SK-N-SH treated with all-trans-retinoic acid at 6 μM for 48 hours (cell line): ENCODE data around the gene LRRC8A.
"Not testable (repeated sequence)": the region's sequence is repeated elsewhere in the genome, so short reads cannot be mapped to it uniquely, and the experiment has no call there.

Source experiments
- ATAC-seq: fragments of 200-7000 bp; cut with Tn5 transposase; 3 replicates; pipeline ENCODE4 v1.9.1; 2020; ENCODE audit warnings: mild to moderate bottlenecking, moderate library complexity
- ARNTL ChIP-seq: fragments of 450-650 bp; formaldehyde crosslinking; IDR thresholded peaks from 2 replicates; pipeline ENCODE4 v1.5.0; 2020; ENCODE audit warnings: low read depth, mild to moderate bottlenecking, moderate library complexity, borderline replicate concordance
- BACH2 ChIP-seq: fragments of 250-450 bp; sonication (Bioruptor Pico); IDR thresholded peaks from 2 replicates; pipeline ENCODE4 v1.9.0; 2021; ENCODE audit warnings: mild to moderate bottlenecking, borderline replicate concordance
- CREB5 ChIP-seq: fragments of 250-450 bp; sonication (Bioruptor Pico); IDR thresholded peaks from 2 replicates; pipeline ENCODE4 v1.5.1; 2020; ENCODE audit warnings: low read depth, mild to moderate bottlenecking, moderate library complexity
- CSDC2 ChIP-seq: fragments of 250-450 bp; sonication (Bioruptor Pico); IDR thresholded peaks from 2 replicates; pipeline ENCODE4 v1.5.0; 2020; ENCODE audit warnings: mild to moderate bottlenecking, moderate library complexity
- ESRRG ChIP-seq: fragments of 250-450 bp; sonication (Bioruptor Pico); IDR thresholded peaks from 2 replicates; pipeline ENCODE4 v1.6.1; 2021; ENCODE audit warnings: mild to moderate bottlenecking
- GLIS3 ChIP-seq: fragments of 250-450 bp; sonication (Bioruptor Pico); IDR thresholded peaks from 2 replicates; pipeline ENCODE4 v1.5.0; 2020; ENCODE audit warnings: mild to moderate bottlenecking, moderate library complexity
- ISL1 ChIP-seq: fragments of 250-450 bp; sonication (Bioruptor Pico); IDR thresholded peaks from 2 replicates; pipeline ENCODE4 v2.1.2; 2022; ENCODE audit warnings: mild to moderate bottlenecking, moderate library complexity
- OSR1 ChIP-seq: fragments of 250-450 bp; sonication (Bioruptor Pico); IDR thresholded peaks from 2 replicates; pipeline ENCODE4 v1.8.0; 2022; ENCODE audit warnings: moderate library complexity, mild to moderate bottlenecking, inconsistent platforms
- PATZ1 ChIP-seq: fragments of 250-450 bp; sonication (Bioruptor Pico); IDR thresholded peaks from 2 replicates; pipeline ENCODE4 v1.8.0; 2020; ENCODE audit warnings: mild to moderate bottlenecking, moderate library complexity, borderline replicate concordance
- POU6F1 ChIP-seq: fragments of 250-450 bp; sonication (Bioruptor Pico); IDR thresholded peaks from 2 replicates; pipeline ENCODE4 v1.8.0; 2021; ENCODE audit warnings: low read depth, mild to moderate bottlenecking, moderate library complexity, borderline replicate concordance
- PPARA ChIP-seq: fragments of 250-450 bp; sonication (Bioruptor Pico); IDR thresholded peaks from 2 replicates; pipeline ENCODE4 v1.5.0; 2020; ENCODE audit warnings: mild to moderate bottlenecking, borderline replicate concordance
- RARB ChIP-seq: fragments of 250-450 bp; sonication (Bioruptor Pico); IDR thresholded peaks from 2 replicates; pipeline ENCODE4 v1.8.0; 2021; ENCODE audit warnings: mild to moderate bottlenecking, moderate library complexity
- TCF4 ChIP-seq: fragments of 250-450 bp; sonication (Bioruptor Pico); IDR thresholded peaks from 2 replicates; pipeline ENCODE4 v1.8.0; 2021; ENCODE audit warnings: mild to moderate bottlenecking, moderate library complexity, borderline replicate concordance
- TOX ChIP-seq: fragments of 250-450 bp; sonication (Bioruptor Pico); IDR thresholded peaks from 2 replicates; pipeline ENCODE4 v1.8.0; 2021; ENCODE audit warnings: mild to moderate bottlenecking, moderate library complexity, borderline replicate concordance
- ZC3H10 ChIP-seq: fragments of 250-450 bp; sonication (Bioruptor Pico); IDR thresholded peaks from 2 replicates; pipeline ENCODE4 v1.5.1; 2021; ENCODE audit warnings: mild to moderate bottlenecking, moderate library complexity
- ZFP3 ChIP-seq: fragments of 250-450 bp; sonication (Bioruptor Pico); IDR thresholded peaks from 2 replicates; pipeline ENCODE4 v1.5.0; 2020; ENCODE audit warnings: mild to moderate bottlenecking, moderate library complexity
- ZNF565 ChIP-seq: fragments of 450-650 bp; formaldehyde crosslinking; conservative IDR thresholded peaks from 2 replicates; pipeline ENCODE4 v1.5.0; 2020; ENCODE audit warnings: low read depth, mild to moderate bottlenecking, moderate library complexity
- ZNF70 ChIP-seq: fragments of 450-650 bp; formaldehyde crosslinking; IDR thresholded peaks from 2 replicates; pipeline ENCODE4 v1.5.0; 2020; ENCODE audit warnings: mild to moderate bottlenecking, moderate library complexity
- ZNF8 ChIP-seq: fragments of 450-650 bp; formaldehyde crosslinking; IDR thresholded peaks from 2 replicates; pipeline ENCODE4 v1.5.0; 2020; ENCODE audit warnings: mild to moderate bottlenecking, moderate library complexity
- TF ChIP-seq, protein P1 (sequence below): fragments of 250-450 bp; sonication (Bioruptor Pico); IDR thresholded peaks from 2 replicates; pipeline ENCODE4 v1.5.0; 2020; ENCODE audit warnings: mild to moderate bottlenecking, moderate library complexity

Gene LRRC8A

GRCh38 chr9:128840524-128840923, 41.4 kb upstream of the LRRC8A start:
- TF ChIP-seq CSDC2 (CRISPR knock-in tag) (no peak), RARB (CRISPR knock-in tag) (no peak), ZFP3 (no peak), ESRRG (no peak), TCF4 (CRISPR knock-in tag) (no peak), ZNF70 (no peak), PPARA (CRISPR knock-in tag) (no peak), BACH2 (CRISPR knock-in tag) (no peak), ISL1 (CRISPR knock-in tag) (no peak), CREB5 (CRISPR knock-in tag) (no peak), GLIS3 (no peak), OSR1 (CRISPR knock-in tag) (no peak), ARNTL (no peak), POU6F1 (CRISPR knock-in tag) (no peak), ZNF565 (no peak), ZNF8 (no peak), PATZ1 (no peak), ZC3H10 (CRISPR knock-in tag) (no peak)

DNA sequence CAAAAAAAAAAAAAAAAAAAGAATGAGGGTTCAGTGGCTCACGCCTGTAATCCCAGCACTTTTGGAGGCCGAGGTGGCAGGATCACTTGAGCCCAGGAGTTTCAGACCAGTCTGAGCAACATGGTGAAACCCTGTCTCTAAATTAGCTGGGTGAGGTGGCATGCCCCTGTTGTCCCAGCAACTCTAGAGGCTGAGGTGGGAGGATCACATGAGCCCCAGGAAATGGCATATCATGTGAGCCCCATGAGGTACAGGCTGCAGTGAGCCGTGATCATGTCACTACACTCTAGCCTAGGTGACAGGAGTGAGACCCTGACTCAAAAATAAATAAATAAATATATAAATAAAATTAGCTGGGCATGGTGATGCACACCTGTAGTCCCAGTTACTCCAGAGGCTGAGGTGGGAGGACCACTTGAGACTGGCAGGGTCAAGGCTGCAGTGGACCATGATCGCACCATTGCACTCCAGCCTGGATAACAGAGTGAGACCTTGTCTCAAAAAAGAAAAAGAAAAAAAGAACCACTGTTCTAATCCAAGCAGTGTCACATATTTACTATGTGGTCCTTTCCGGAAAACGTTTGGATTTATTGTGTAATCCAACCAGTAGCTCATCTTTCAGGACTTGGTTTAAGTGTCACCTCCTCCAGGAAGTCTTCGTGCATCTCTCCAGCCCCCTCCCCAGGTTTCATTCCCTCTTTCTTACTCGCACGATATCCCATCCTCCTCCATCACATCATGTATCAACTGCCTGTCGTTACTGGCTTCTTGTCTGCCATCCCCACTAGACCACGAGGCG, 40.0 kb upstream of the LRRC8A start:
- TF ChIP-seq ZC3H10 (CRISPR knock-in tag) (no peak), PATZ1 (no peak), ZNF8 (no peak), BACH2 (CRISPR knock-in tag) (no peak), PPARA (CRISPR knock-in tag) (no peak), ESRRG (no peak), TOX (CRISPR knock-in tag) (no peak), ZFP3 (no peak), ZNF565 (no peak), OSR1 (CRISPR knock-in tag) (no peak), ARNTL (no peak), CSDC2 (CRISPR knock-in tag) (no peak)
- TF ChIP-seq, protein P1, sequence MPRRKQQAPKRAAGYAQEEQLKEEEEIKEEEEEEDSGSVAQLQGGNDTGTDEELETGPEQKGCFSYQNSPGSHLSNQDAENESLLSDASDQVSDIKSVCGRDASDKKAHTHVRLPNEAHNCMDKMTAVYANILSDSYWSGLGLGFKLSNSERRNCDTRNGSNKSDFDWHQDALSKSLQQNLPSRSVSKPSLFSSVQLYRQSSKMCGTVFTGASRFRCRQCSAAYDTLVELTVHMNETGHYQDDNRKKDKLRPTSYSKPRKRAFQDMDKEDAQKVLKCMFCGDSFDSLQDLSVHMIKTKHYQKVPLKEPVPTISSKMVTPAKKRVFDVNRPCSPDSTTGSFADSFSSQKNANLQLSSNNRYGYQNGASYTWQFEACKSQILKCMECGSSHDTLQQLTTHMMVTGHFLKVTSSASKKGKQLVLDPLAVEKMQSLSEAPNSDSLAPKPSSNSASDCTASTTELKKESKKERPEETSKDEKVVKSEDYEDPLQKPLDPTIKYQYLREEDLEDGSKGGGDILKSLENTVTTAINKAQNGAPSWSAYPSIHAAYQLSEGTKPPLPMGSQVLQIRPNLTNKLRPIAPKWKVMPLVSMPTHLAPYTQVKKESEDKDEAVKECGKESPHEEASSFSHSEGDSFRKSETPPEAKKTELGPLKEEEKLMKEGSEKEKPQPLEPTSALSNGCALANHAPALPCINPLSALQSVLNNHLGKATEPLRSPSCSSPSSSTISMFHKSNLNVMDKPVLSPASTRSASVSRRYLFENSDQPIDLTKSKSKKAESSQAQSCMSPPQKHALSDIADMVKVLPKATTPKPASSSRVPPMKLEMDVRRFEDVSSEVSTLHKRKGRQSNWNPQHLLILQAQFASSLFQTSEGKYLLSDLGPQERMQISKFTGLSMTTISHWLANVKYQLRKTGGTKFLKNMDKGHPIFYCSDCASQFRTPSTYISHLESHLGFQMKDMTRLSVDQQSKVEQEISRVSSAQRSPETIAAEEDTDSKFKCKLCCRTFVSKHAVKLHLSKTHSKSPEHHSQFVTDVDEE: no peak
- ATAC-seq: no peak

More at GRCh38 chr9:128840524-128840923, 41.4 kb upstream of the LRRC8A start:
- ATAC-seq: no peak

DNA sequence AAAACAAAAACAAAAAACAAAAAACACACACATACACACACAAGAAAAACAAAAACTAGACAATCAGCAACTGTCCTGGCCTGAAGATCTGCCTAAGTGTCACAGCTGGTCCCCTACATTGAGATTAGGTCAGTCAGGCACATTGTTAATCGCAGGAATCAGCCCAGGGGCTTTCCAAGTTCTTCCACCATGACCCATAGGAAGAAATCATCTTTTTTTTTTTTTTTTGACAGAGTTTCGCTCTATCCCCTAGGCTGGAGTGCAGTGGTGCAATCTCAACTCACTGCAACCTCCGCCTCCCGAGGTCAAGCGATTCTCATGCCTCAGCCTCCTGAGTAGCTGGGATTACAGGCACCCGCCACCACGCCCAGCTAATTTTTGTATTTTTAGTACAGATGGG, 38.8 kb upstream of the LRRC8A start:
- not testable (repeated sequence) for ATAC-seq
